ENCODE data around the gene BACH2.

The BACH2 gene

DNA sequence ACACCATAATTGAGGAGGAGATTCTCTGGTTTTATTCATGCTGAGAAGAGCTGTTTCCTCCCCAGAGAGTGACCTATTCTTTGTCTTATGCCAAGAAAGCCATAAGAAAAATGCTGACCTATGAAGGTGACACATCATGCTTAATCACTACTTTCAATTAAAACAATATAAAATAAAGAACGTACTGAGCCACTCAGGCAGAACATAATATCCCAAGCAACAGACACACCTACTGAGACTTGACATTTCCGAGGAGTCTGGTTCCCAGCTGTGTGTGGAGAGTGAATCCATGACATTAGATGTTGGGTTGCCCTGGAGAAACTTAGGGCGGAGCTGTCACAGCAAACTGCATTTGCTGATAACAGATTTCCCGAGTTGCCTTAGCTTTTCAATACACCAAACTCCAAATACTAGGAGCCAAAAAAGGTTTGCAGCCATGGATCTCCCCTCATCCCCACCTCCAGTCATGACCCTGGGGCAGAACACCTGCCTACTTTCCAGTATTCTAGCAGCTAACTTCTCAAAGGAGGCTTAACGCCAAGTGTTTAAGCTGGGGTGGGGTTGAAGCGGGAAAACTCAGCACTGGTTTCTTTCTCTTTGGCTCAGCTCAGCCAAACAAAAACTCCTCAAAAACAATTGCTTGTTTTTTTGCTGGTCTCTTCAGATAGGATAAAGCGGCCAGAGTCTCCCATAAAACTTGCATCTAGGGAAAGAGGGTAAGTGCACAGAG lies 92.2 kb downstream of the BACH2 start:
- no peak for DNase-seq

- no peak for DNase-seq
These were observed 93.0 kb downstream of the BACH2 start for GRCh38 chr6:90203672-90204071.

DNA sequence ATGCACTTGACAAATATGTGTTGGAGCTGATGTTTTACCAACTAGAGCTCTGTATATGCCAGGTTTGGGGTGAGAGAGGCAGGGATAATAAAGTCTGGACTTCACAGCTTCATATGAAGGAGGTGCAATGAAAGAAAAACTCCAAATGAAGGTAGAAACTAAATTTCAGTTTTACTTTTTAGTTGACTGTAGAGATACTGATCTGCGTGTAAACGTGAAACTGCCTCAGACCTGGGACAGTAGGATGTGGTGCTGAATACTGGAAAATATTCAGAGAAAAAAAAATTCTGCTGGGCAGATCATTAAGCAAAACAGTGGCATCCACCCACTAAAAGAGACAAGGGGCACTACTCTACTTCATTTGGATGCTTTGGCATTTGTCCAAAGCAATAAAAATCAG lies 94.5 kb downstream of the BACH2 start:
- peak; percentile 12 for DNase-seq

GRCh38 chr6:90199900-90200299 lies 96.7 kb downstream of the BACH2 start:
- DNase-seq, result no peak

DNA sequence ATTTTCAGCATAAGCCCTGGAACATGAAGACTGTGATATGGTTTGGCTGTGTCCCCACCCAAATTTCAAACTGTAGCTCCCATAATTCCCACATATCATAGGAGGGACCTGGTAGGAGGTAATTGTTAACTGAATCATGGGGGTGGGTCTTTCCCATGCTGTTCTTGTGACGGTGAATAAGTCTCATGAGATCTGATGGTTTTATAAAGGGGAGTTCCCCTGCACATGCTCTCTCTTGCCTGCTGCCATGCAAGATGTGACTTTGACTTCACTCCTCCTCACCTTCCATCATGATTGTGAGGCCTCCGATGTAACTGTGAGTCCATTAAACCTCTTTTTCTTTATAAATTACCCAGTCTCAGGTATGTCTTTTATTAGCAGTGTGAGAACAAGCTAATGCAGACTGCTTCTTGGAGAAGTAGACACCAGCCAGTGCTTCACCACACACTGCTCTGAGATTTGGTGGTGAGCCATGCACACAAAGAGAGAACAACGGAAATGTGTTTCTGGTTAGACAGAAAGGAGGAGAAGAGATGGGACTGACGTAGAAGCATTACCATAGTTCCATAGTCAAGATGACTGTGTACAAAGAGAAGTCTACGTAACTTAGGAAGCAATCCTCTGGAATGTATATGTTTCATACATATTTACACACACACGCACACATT lies 97.8 kb downstream of the BACH2 start:
- no peak for DNase-seq

- no peak for DNase-seq
These were observed 98.7 kb downstream of the BACH2 start for GRCh38 chr6:90197854-90198496.

DNA sequence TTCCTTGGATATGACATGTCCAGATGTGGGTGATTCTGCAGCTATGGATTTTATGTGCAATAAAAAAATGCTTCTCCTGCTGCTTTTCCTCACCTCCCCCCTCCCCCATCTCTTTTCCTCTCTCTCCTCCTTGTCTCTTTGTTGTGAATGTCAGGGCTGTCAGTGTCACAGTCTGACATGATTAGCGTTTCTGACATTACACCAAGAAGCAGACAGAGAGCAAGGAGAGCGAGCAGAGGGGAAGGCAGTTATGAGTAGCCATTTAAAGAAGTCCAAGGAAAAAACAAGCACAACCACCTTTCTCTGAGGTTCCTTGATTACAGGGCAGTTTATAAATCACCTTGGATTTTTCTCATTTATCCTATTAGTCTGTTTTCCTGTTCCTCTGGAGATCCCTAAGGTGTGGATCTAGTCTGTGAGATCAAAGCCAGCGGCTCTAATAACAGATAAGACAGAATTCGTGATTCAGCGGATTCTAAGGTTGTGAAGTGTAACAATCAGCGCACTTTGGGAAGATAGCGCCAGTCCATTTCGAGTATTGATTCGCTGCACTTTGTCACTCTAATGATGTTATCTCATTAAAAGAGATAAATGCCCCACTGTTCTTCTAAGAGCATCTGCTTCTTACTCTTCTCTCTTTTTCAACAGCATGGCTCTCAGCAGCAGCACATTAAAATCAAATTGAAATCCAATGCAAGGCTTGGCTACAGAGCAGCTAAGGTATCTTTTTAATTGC lies 101.4 kb downstream of the BACH2 start:
- no peak for DNase-seq

- DNase-seq, result no peak
These were observed 102.2 kb downstream of the BACH2 start for GRCh38 chr6:90194371-90194841.

DNA sequence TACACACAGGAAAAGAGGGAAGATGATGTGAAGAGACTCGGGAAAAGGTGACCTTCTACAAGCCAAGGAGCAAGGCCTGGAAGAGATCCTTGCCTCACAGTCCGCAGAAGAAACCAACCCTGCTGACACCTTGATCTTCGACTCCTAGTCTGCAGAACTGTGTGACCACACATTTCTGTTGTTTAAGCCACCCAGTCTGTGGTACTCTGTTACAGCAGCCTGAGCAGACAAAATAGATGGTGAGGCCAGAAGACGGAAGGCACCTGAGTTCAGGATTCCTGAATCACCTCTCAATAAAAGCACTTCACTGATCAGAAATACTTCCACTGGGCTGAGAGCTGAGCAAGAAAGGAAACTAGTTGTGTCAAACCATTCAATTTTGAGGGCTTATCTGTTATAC lies 103.3 kb downstream of the BACH2 start:
- DNase-seq, result no peak

DNA sequence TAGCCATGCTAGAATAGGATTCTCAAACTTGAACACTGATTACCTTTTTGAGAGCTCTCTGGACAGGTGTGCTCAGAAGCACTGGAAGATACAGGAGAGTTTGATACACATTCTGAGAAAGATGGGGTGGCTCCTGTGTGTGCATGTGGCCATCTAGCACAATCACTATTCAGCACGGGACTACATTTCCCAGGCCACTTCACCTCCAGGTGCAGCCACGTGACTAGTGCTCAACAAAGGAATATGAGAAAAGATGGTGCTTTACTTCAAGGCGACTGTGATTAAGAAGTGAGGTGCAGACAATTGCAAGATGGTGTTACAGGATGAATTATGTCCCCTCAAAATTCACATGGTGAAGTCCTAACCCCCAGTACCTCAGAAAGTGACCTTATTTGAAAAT lies 103.8 kb downstream of the BACH2 start:
- DNase-seq, result no peak

DNA sequence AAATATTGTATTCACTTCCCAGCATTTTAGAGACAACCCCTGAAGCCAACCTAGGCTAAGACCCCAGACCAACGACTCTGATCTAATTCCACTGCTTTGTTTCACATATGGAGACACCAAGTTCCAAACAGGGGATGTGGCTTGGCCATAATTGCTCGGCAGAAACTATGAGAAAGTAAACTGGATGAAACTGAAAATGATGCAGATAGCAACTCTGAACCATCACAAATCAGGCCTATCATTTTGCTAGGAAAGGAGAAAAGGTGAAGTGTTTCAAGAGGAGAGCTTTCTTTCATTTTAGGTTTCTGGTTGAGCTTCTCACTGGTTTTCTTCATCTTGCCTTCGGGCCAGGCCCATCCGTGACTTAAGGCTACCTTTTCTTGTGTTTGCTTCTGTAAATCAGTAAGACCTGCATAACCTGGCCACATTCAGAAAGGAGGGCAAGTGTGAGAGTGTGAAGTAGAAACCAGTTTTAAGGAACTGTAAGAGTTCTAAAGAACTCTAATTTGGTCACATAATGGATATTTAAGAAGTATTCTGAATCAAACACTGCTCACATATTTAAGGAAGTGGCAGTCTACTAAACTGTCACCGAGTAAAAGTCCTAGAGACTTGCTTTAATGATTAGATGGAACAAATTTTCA lies 105.8 kb downstream of the BACH2 start:
- DNase-seq, result no peak

- no peak for DNase-seq
These were observed 106.5 kb downstream of the BACH2 start for GRCh38 chr6:90190131-90190530.

GRCh38 chr6:90187437-90188121 lies 109.1 kb downstream of the BACH2 start:
- no peak for DNase-seq

DNA sequence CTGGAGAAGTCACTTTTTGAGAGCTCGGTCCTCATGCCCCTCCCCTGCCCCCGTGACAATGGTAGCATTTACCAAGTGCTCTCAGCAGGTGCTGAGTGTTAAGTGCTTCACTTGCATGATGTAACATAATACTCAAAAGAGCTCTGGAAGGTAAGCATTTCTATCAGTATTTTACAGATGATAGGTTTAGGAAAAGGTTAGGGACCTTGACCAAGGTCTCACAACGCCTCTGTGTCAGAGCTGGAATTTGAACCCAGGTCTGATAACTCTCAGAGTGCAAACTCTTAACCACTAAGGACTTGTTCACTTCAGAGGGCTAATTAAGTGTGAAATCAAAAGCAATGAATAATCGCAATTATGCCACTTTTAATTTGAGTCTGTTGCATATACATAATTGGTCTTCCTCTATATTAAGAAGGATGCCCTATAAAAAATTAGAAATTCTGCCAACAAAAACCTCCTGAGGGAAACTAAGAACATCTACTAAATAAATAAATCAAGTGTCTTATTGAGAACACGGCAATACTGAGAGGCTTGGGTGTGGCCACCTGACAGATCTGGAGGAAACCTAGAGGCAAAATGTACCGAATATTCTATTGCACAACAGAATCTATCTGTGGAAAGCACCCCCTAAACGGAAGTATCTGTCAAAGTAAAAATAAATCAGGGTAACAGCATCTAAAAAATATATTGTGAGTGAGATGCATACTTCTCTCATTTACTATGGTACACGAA lies 109.8 kb downstream of the BACH2 start:
- no peak for DNase-seq

GRCh38 chr6:90186026-90186425 lies 110.6 kb downstream of the BACH2 start:
- no peak for DNase-seq

GRCh38 chr6:90184334-90185298 lies 112.0 kb downstream of the BACH2 start:
- no peak for DNase-seq

DNA sequence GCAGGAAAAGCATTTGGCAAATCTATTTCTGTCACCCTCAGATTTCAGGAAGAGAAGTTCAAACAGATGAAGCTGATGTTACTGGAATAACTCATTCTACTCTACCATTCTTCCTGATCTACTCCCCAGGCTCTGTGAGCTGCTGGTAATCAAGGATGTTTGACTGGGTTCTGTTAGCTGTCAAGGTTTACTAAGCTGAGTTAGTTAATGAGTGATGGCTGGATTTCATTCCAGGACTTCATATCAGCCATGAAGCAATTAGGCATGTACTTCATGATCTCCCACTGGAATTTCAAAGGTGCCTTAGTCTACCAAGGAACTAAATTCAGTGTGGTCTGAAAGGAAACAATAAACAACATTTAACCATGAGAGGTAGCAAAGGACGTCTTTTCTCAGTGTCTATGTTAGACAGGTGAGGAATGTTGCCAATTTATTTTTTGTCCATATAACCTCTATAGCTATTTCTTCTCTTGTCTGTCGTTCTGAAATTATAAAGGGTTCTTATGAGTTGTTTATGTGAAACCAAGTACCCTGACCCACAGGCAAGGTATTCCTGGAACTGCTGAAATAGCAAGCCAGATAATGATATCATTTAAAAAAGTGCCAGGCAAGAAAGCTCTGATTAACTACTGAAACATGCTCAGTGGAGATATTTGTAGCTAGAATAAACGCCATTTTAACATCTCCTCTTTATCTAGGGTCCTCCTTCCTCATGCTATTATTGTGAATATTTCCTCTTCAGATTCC lies 112.9 kb downstream of the BACH2 start:
- DNase-seq, result no peak

DNA sequence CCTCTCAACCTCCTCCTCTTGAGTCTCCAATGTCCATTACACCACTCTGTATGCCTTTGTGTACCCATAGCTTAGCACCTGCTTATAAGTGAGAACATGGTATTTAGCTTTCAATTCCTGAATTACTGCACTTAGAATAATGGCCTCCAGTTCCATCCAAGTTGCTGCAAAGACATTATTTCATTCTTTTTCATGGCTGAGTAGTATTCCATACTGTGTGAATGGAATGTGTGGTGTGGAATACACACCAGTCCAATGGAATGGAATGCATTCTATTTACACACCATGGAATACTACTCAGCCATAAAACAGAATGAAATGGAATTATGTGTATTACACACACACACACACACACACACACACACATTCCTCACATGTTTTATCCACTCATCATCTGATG lies 116.1 kb downstream of the BACH2 start:
- DNase-seq, result no peak
